SK-N-SH (cell line): ENCODE results near the gene ADAMTSL1. TPM values are rescaled to one million over a fixed set of nuclear protein-coding genes. Genes with fewer than 3 reads are reported as not detected.

Experiments
- CTCF ChIA-PET: fragments of 300-600, 350-600 bp; formaldehyde crosslinking; extraction: SDS; loops from one replicate; lab custom pipeline; 2021; lab: Yijun Ruan, JAX
- POLR2A ChIA-PET: fragments of 350-600 bp; sonication (Branson Sonifier 250); formaldehyde crosslinking; extraction: SDS; loops from one replicate; lab custom pipeline; 2020; ENCODE audit warnings: antibody characterized with exemption, inconsistent platforms; lab: Yijun Ruan, JAX
- DNase-seq: peaks from one replicate; pipeline ENCODE4 v3.0.0; 2012
- H2AFZ ChIP-seq: fragments of 200-600 bp; sonication (generic); 2 replicates; pipeline ENCODE4 v1.8.1; 2016; ENCODE audit warnings: antibody characterized with exemption, mild to moderate bottlenecking, low read depth
- H3F3A ChIP-seq: fragments of 200-600 bp; sonication (generic); replicated peaks from 2 replicates; pipeline ENCODE3; 2016; ENCODE audit warnings: antibody characterized with exemption, mild to moderate bottlenecking; ENCODE audit not compliant: insufficient read depth
- H3K27ac ChIP-seq, 2 experiments: fragments of 200-500 bp in 1 of 2; fragments of 200-600 bp in 1 of 2; sonication (Bioruptor generic) in 1 of 2; sonication (generic), shearing (Covaris generic) in 1 of 2; 2 replicates each; pipeline versions ENCODE4 v1.5.1 to v1.6.1; 2014 to 2016; ENCODE audit warnings: low read depth in 2 of 2, inconsistent platforms in 1 of 2, low read length in 1 of 2, mild to moderate bottlenecking in 1 of 2, mixed read lengths in 1 of 2
- H3K27me3 ChIP-seq: fragments of 200-600 bp; sonication (generic), shearing (Covaris generic); 2 replicates; pipeline ENCODE4 v1.6.1; 2016; ENCODE audit warnings: mixed run types; ENCODE audit not compliant: insufficient read depth
- H3K36me3 ChIP-seq, 2 experiments: fragments of 200-500 bp in 1 of 2; fragments of 200-600 bp in 1 of 2; sonication (Bioruptor generic) in 1 of 2; sonication (generic) in 1 of 2; replicated peaks in 1 of 2; 2 replicates each; pipeline versions ENCODE3 to v1.5.1; 2014 to 2016; ENCODE audit warnings: low read length in 1 of 2, mild to moderate bottlenecking in 1 of 2; ENCODE audit not compliant: insufficient read depth in 2 of 2, control insufficient read depth in 1 of 2
- H3K4me1 ChIP-seq, 2 experiments: fragments of 200-500 bp in 1 of 2; fragments of 200-600 bp in 1 of 2; sonication (Bioruptor generic) in 1 of 2; sonication (generic), shearing (Covaris generic) in 1 of 2; 2 replicates each; pipeline versions ENCODE4 v1.5.1 to v1.6.1; 2014 to 2016; ENCODE audit warnings: low read depth in 1 of 2, low read length in 1 of 2, mixed run types in 1 of 2; ENCODE audit not compliant: insufficient read depth in 2 of 2, control insufficient read depth in 1 of 2
- H3K4me2 ChIP-seq: fragments of 200-600 bp; sonication (generic), shearing (Covaris generic); 2 replicates; pipeline ENCODE4 v1.6.1; 2017; ENCODE audit warnings: mixed run types
- H3K4me3 ChIP-seq, 2 experiments: fragments of 200-500 bp in 1 of 2; fragments of 200-600 bp in 1 of 2; sonication (Bioruptor generic) in 1 of 2; sonication (generic), shearing (Covaris generic) in 1 of 2; 2 replicates each; pipeline versions ENCODE4 v1.5.1 to v1.8.1; 2014 to 2016; ENCODE audit warnings: low read depth in 2 of 2, inconsistent platforms in 1 of 2, low read length in 1 of 2, mild to moderate bottlenecking in 1 of 2, mixed read lengths in 1 of 2, moderate library complexity in 1 of 2
- H3K79me2 ChIP-seq: fragments of 200-600 bp; sonication (generic); 2 replicates; pipeline ENCODE4 v1.8.1; 2017; ENCODE audit warnings: mild to moderate bottlenecking; ENCODE audit not compliant: insufficient read depth
- H3K9ac ChIP-seq: fragments of 200-600 bp; sonication (generic); 2 replicates; pipeline ENCODE4 v1.6.1; 2017; ENCODE audit warnings: mixed run types
- H3K9me2 ChIP-seq: fragments of 200-600 bp; sonication (generic); 2 replicates; pipeline ENCODE4 v1.6.1; 2017; ENCODE audit warnings: mixed run types
- H3K9me3 ChIP-seq: fragments of 200-600 bp; sonication (generic); 2 replicates; pipeline ENCODE4 v1.6.1; 2017; ENCODE audit warnings: mixed run types, mild to moderate bottlenecking, moderate library complexity
- H4K20me1 ChIP-seq: fragments of 200-600 bp; sonication (generic); 2 replicates; pipeline ENCODE4 v1.6.1; 2017; ENCODE audit warnings: mild to moderate bottlenecking, mixed run types; ENCODE audit not compliant: insufficient read depth
- CHD2 ChIP-seq: fragments of 150-350 bp; IDR thresholded peaks from 2 replicates; pipeline ENCODE4 v1.6.1; 2018; ENCODE audit warnings: low read length; ENCODE audit not compliant: partially characterized antibody
- CTCF ChIP-seq: fragments of 200-600 bp; sonication (generic); IDR thresholded peaks from 2 replicates; pipeline ENCODE4 v1.6.1; 2017; ENCODE audit warnings: antibody characterized with exemption, mild to moderate bottlenecking, moderate library complexity
- ELF1 ChIP-seq: IDR thresholded peaks from 2 replicates; pipeline ENCODE4 v1.4.0; 2012
- FOSL2 ChIP-seq: IDR thresholded peaks from 2 replicates; pipeline ENCODE4 v1.4.0; 2012; ENCODE audit warnings: low read depth, mild to moderate bottlenecking, moderate library complexity, borderline replicate concordance
- FOXJ3 ChIP-seq: sonication (generic); formaldehyde crosslinking; IDR thresholded peaks from 2 replicates; pipeline ENCODE4 v1.5.1; 2020; ENCODE audit warnings: mild to moderate bottlenecking, missing genetic modification reagents
- IRF3 ChIP-seq: fragments of 150-350 bp; IDR thresholded peaks from 2 replicates; pipeline ENCODE4 v1.6.1; 2016; ENCODE audit warnings: mild to moderate bottlenecking, low read depth, low read length
- JUND ChIP-seq: IDR thresholded peaks from 2 replicates; pipeline ENCODE4 v1.4.0; 2012
- NFIC ChIP-seq: IDR thresholded peaks from 2 replicates; pipeline ENCODE4 v1.4.0; 2012; ENCODE audit warnings: borderline replicate concordance
- NRF1 ChIP-seq: IDR thresholded peaks from 2 replicates; pipeline ENCODE4 v1.6.1; 2012; ENCODE audit warnings: low read depth, mild to moderate bottlenecking, low read length
- PBX3 ChIP-seq: IDR thresholded peaks from 2 replicates; pipeline ENCODE4; 2012
- RCOR1 ChIP-seq: fragments of 150-350 bp; IDR thresholded peaks from 2 replicates; pipeline ENCODE4 v1.6.1; 2017; ENCODE audit warnings: antibody characterized with exemption, low read length
- RFX5 ChIP-seq: IDR thresholded peaks from 2 replicates; pipeline ENCODE4 v1.6.1; 2012; ENCODE audit warnings: mild to moderate bottlenecking, improper control_type of control experiment, low read length
- RXRA ChIP-seq: IDR thresholded peaks from 2 replicates; pipeline ENCODE4 v1.4.0; 2012; ENCODE audit warnings: low read depth, mild to moderate bottlenecking, borderline replicate concordance
- SMC3 ChIP-seq: IDR thresholded peaks from 2 replicates; pipeline ENCODE4 v1.6.1; 2012; ENCODE audit warnings: low read depth, low read length, improper control_type of control experiment
- TAF1 ChIP-seq: IDR thresholded peaks from 2 replicates; pipeline ENCODE4 v1.6.1; 2012; ENCODE audit warnings: low read depth, mild to moderate bottlenecking, low read length, moderate library complexity, borderline replicate concordance
- TCF12 ChIP-seq: IDR thresholded peaks from 2 replicates; pipeline ENCODE4 v1.4.0; 2012
- TEAD4 ChIP-seq: IDR thresholded peaks from 2 replicates; pipeline ENCODE4 v1.4.0; 2012; ENCODE audit warnings: mild to moderate bottlenecking, borderline replicate concordance; ENCODE audit not compliant: insufficient read depth
- USF2 ChIP-seq: fragments of 150-350 bp; IDR thresholded peaks from 2 replicates; pipeline ENCODE4 v1.6.1; 2017; ENCODE audit warnings: antibody characterized with exemption, low read length, low read depth, borderline replicate concordance
- ZBTB33 ChIP-seq: IDR thresholded peaks from 2 replicates; pipeline ENCODE4 v1.4.0; 2012; ENCODE audit warnings: low read depth, borderline replicate concordance
- polyA plus RNA-seq, 3 experiments: library from polyadenylated mRNA; depleted of rRNA; stranded (reverse); fragments of >200 nt; gene quantifications; 2 replicates each; pipeline ENCODE4 v1.2.3, GENCODE V29; 2012

ADAMTSL1 gene
- polyA plus RNA-seq, 1 of the 3 experiments (the other 2 are of a cell fraction): 114 TPM

GRCh38 chr9:18490641-18491370 is 16.9 kb downstream of the ADAMTSL1 start (continued):
- TF ChIP-seq USF2: no peak
- TF ChIP-seq RCOR1: no peak
- TF ChIP-seq FOXJ3: no peak
- peak; percentile 98 for TF ChIP-seq TEAD4
- no peak for TF ChIP-seq RFX5
- no peak for TF ChIP-seq CHD2
- TF ChIP-seq SMC3: no peak
- peak; percentile 99 for TF ChIP-seq NFIC
- TF ChIP-seq NRF1: no peak
- no peak for TF ChIP-seq CTCF
- TF ChIP-seq RXRA: peak; percentile 88

GRCh38 chr9:18492612-18493011 is 18.7 kb downstream of the ADAMTSL1 start:
- Histone ChIP-seq H4K20me1 (no peaks in the 10 kb centered on the region), H3K27ac (peak overlapping the region; percentile 89 to 100; a peak in 3 of 4 replicates), H2AFZ (no peak overlapping the region; the same call in 1 of the 2 replicates), H3K4me2 (peak overlapping the region; percentile 54; the same call in 1 of the 2 replicates), H3K4me1 (peaks cover 13 to 66% of the 10 kb centered on the region in 2 experiments), H3K27me3 (no peaks in the 10 kb centered on the region), H3K79me2 (peaks cover 73% of the 10 kb centered on the region), H3F3A (peaks cover 75% of the 10 kb centered on the region), H3K9me3 (no peaks in the 10 kb centered on the region), H3K4me3 (0 out of 4 replicates have a peak overlapping the region, but pooled peaks of 1 of the 2 experiments have one; percentile 2), H3K9ac (peak overlapping the region; percentile 78), H3K36me3 (peaks cover 0 to 27% of the 10 kb centered on the region in 2 experiments), H3K9me2 (no peaks in the 10 kb centered on the region)
- POLR2A ChIA-PET: no interaction called here
- no peak for DNase-seq
- CTCF ChIA-PET: interaction anchor here (0.7 to 1.5 kb wide), 3 partner anchors 9 to 50 kb away, joined by 3 to 4 read pairs (median 3); no protein-coding TSS in a partner anchor
- TF ChIP-seq ELF1 (no peak), TAF1 (no peak), CTCF (no peak), TCF12 (no peak; the same call in 1 of the 2 replicates), JUND (0 out of 2 replicates have a peak, but pooled peaks have one; percentile 32), SMC3 (no peak), RCOR1 (no peak), IRF3 (no peak), RFX5 (no peak), PBX3 (peak; percentile 18; the same call in 1 of the 2 replicates), USF2 (no peak), FOSL2 (peak; percentile 42; the same call in 1 of the 2 replicates), ZBTB33 (no peak)
